Keratinocyte (primary cell): ENCODE data around the gene KRT78. TPM values are rescaled to one million over a fixed set of nuclear protein-coding genes. Genes with fewer than 3 reads are reported as not detected.

Experiments
- DNase-seq: peaks from one replicate; pipeline ENCODE4 v3.0.0-alpha.2; 2011; ENCODE audit warnings: low read depth, missing footprints, low spot score
- FAIRE-seq: peaks from 2 replicates; lab custom pipeline; 2011; peaks lifted over from hg19 to GRCh38; lab: Jason Lieb, UNC
- H2AFZ ChIP-seq: 2 replicates; pipeline ENCODE4 v1.6.0; 2012; ENCODE audit warnings: low read length, control low read depth, inconsistent platforms; ENCODE audit not compliant: control insufficient read depth
- H3K27ac ChIP-seq: 2 replicates; pipeline ENCODE4 v1.5.1; 2011; ENCODE audit warnings: low read length; ENCODE audit not compliant: control insufficient read depth, insufficient read depth
- H3K27me3 ChIP-seq: 3 replicates; pipeline ENCODE4 v1.6.0; 2011; ENCODE audit warnings: low read length; ENCODE audit not compliant: control insufficient read depth, insufficient read depth; ENCODE audit errors: extremely low read depth
- H3K36me3 ChIP-seq, 2 experiments: 2 replicates in 1 of 2; 3 replicates in 1 of 2; pipeline ENCODE4 v1.5.1; 2011; ENCODE audit warnings: low read length in 2 of 2, mild to moderate bottlenecking in 1 of 2; ENCODE audit not compliant: control insufficient read depth in 2 of 2, insufficient read depth in 2 of 2; ENCODE audit errors: extremely low read depth in 1 of 2
- H3K4me1 ChIP-seq: 3 replicates; pipeline ENCODE4 v1.5.1; 2011; ENCODE audit warnings: low read length; ENCODE audit not compliant: control insufficient read depth, insufficient read depth; ENCODE audit errors: extremely low read depth
- H3K4me2 ChIP-seq: 3 replicates; pipeline ENCODE4 v1.6.0; 2011; ENCODE audit warnings: low read depth, low read length; ENCODE audit not compliant: control insufficient read depth, insufficient read depth; ENCODE audit errors: extremely low read depth
- H3K4me3 ChIP-seq, 3 experiments: fragments of 200-600 bp in 1 of 3; sonication (generic) in 1 of 3; 2 replicates in 2 of 3; 3 replicates in 1 of 3; pipeline ENCODE4 v1.5.1; 2011 to 2016; ENCODE audit warnings: low read length in 3 of 3, mild to moderate bottlenecking in 3 of 3, control low read depth in 2 of 3, inconsistent platforms in 1 of 3, low read depth in 1 of 3, mixed read lengths in 1 of 3, mixed run types in 1 of 3, moderate library complexity in 1 of 3; ENCODE audit not compliant: control insufficient read depth in 2 of 3, insufficient read depth in 2 of 3; ENCODE audit errors: extremely low read depth in 1 of 3
- H3K79me2 ChIP-seq: 2 replicates; pipeline ENCODE4 v1.6.0; 2012; ENCODE audit warnings: low read length; ENCODE audit not compliant: control insufficient read depth, insufficient read depth
- H3K9ac ChIP-seq: 3 replicates; pipeline ENCODE4 v1.6.0; 2011; ENCODE audit warnings: low read length; ENCODE audit not compliant: control insufficient read depth, insufficient read depth; ENCODE audit errors: extremely low read depth
- H3K9me1 ChIP-seq: 3 replicates; pipeline ENCODE4 v1.6.0; 2011; ENCODE audit warnings: low read length; ENCODE audit not compliant: control insufficient read depth, insufficient read depth; ENCODE audit errors: extremely low read depth
- H3K9me3 ChIP-seq: 2 replicates; pipeline ENCODE4 v1.5.1; 2012; ENCODE audit warnings: low read depth, low read length; ENCODE audit not compliant: control insufficient read depth
- H4K20me1 ChIP-seq: 3 replicates; pipeline ENCODE4 v1.6.0; 2011; ENCODE audit warnings: low read length; ENCODE audit not compliant: control insufficient read depth, insufficient read depth; ENCODE audit errors: extremely low read depth
- CTCF ChIP-seq, 3 experiments: IDR thresholded peaks in 1 of 3; conservative IDR thresholded peaks in 1 of 3; optimal IDR thresholded peaks in 1 of 3; 2 replicates in 2 of 3; 3 replicates in 1 of 3; pipeline versions ENCODE3 to v1.5.1; 2011; ENCODE audit warnings: low read length in 3 of 3, mild to moderate bottlenecking in 3 of 3, moderate library complexity in 2 of 3, control low read depth in 1 of 3, inconsistent platforms in 1 of 3; ENCODE audit not compliant: insufficient read depth in 2 of 3; ENCODE audit errors: extremely low read depth in 1 of 3
- EZH2 ChIP-seq: IDR thresholded peaks from one replicate; pipeline ENCODE4 v1.6.1; 2012; ENCODE audit warnings: inconsistent platforms, mild to moderate bottlenecking, low read length, moderate library complexity
- dilution Hi-C: fragments of 300-500 bp; cut with MboI; formaldehyde crosslinking; loops from one replicate; pipeline ENCODE4 v1.7.0; 2020; ENCODE audit warnings: low sequenced_read_pairs; ENCODE audit not compliant: extremely low pct_ligation_motif_present
- polyA plus RNA-seq, 5 experiments: library from polyadenylated mRNA; depleted of rRNA in 3 of 5; stranded (reverse) in 3 of 5; stranded (forward) in 1 of 5; unstranded in 1 of 5; fragments of >200 nt; gene quantifications; 1 replicate in 1 of 5; 2 replicates in 3 of 5; 3 replicates in 1 of 5; pipeline versions ENCODE4 v1.2.1 to v1.2.3, GENCODE V29; 2011 to 2012; ENCODE audit warnings: missing spikeins in 2 of 5, low read depth in 1 of 5, low replicate concordance in 1 of 5

KRT78 gene
- polyA plus RNA-seq, 1 donor (not counting 4 experiments of a cell fraction or from before 2014, with no cell fraction given) = 0.96 TPM

DNA sequence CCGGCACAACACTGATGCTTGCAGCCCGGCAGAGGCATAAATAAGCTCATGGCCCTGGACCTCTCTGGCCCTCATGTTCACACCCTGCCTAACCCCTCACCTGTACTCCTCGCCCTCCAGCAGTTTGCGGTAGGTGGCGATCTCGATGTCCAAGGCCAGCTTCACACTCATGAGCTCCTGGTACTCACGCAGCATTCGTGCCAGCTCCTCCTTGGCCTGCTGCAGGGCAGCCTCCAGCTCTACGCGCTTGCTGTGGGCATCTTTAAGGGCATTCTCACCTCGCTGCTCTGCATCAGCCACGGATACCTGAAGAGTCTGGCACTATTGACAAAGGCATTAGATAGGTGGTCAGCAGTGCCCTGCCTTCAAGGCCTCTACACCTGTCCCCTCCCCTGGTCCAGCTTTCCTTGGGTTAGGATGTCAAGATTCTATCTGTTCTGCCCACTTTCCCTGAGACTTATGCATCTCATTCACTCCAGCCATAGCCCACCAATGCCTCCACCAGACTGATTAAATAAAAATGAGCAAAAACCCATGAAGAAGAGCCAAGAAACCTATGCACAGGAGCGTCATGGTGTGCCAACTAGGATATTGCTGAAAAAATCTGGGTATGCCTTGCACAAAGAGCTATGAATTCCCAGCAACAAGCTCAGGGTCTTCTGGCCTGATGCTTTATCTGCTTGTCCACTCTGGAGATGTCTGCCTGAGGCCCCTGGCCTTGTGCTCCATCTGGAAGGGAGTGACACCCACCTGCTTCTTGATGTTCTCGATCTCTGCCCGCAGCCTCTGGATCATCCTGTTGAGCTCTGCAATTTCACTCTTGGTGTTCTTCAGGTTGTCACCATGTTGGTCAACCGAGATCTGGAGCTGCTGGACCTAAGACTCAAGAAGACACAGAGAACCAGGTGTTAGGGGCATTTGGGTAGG is 41.0 kb downstream of the KRT78 start:
- H3K79me2 ChIP-seq = no peaks in the 10 kb centered on the region
- H3K27ac ChIP-seq = no peak overlapping the region
- H3K4me1 ChIP-seq = no peaks in the 10 kb centered on the region
- no peaks in the 10 kb centered on the region for H3K9me1 ChIP-seq
- no peaks in the 10 kb centered on the region for H3K36me3 ChIP-seq
- no peak for TF ChIP-seq CTCF (optimal IDR thresholded peaks at IDR 0.05 in 1 of 3, IDR thresholded peaks at IDR 0.05 in 1 of 3, conservative IDR thresholded peaks at IDR 0.05 in 1 of 3; ENCODE audit: extremely low read depth in 1 of 3, insufficient read depth in 2 of 3, low read length in 3 of 3)
- no peak for TF ChIP-seq EZH2
- no peaks in the 10 kb centered on the region for H3K9me3 ChIP-seq
- peaks cover 28% of the 10 kb centered on the region for H3K27me3 ChIP-seq
- DNase-seq (no peak), FAIRE-seq (no peak)
- no peak overlapping the region for H2AFZ ChIP-seq
- H3K9ac ChIP-seq = no peak overlapping the region
- H3K4me2 ChIP-seq = no peak overlapping the region
- no peak overlapping the region for H3K4me3 ChIP-seq
- dilution Hi-C loops = no loop called here
- no peaks in the 10 kb centered on the region for H4K20me1 ChIP-seq

GRCh38 chr12:52806821-52807543 is 41.8 kb downstream of the KRT78 start:
- H3K27me3 ChIP-seq = peaks cover 24% of the 10 kb centered on the region
- no peak overlapping the region for H3K4me3 ChIP-seq
- no peak for TF ChIP-seq CTCF (optimal IDR thresholded peaks at IDR 0.05 in 1 of 3, IDR thresholded peaks at IDR 0.05 in 1 of 3, conservative IDR thresholded peaks at IDR 0.05 in 1 of 3; ENCODE audit: extremely low read depth in 1 of 3, insufficient read depth in 2 of 3, low read length in 3 of 3)
- TF ChIP-seq EZH2 = no peak
- no peak overlapping the region for H3K27ac ChIP-seq
- FAIRE-seq (no peak), DNase-seq (no peak)
- H3K9ac ChIP-seq = no peak overlapping the region
- H3K4me2 ChIP-seq = no peak overlapping the region
- no peaks in the 10 kb centered on the region for H4K20me1 ChIP-seq
- no peaks in the 10 kb centered on the region for H3K79me2 ChIP-seq
- dilution Hi-C loops = no loop called here
- no peaks in the 10 kb centered on the region for H3K4me1 ChIP-seq
- no peak overlapping the region for H2AFZ ChIP-seq
- H3K36me3 ChIP-seq = no peaks in the 10 kb centered on the region
- no peaks in the 10 kb centered on the region for H3K9me1 ChIP-seq
- no peaks in the 10 kb centered on the region for H3K9me3 ChIP-seq
